HEK293T (cell line): ENCODE data around the gene GPRC5D.

Source experiments
- ELF4 ChIP-seq: fragments of 450-650 bp; IDR thresholded peaks from 2 replicates; pipeline ENCODE4 v1.6.1; 2017; ENCODE audit warnings: antibody characterized with exemption
- FOXK2 ChIP-seq: fragments of 450-650 bp; IDR thresholded peaks from 2 replicates; pipeline ENCODE4 v1.6.1; 2016; ENCODE audit warnings: mild to moderate bottlenecking
- FOXM1 ChIP-seq: fragments of 450-650 bp; IDR thresholded peaks from 2 replicates; pipeline ENCODE4 v1.6.1; 2017; ENCODE audit warnings: mild to moderate bottlenecking, borderline replicate concordance
- HDGF ChIP-seq: fragments of 450-650 bp; IDR thresholded peaks from 2 replicates; pipeline ENCODE4 v1.6.1; 2017; ENCODE audit warnings: antibody characterized with exemption, borderline replicate concordance
- NFRKB ChIP-seq: fragments of 450-650 bp; IDR thresholded peaks from 2 replicates; pipeline ENCODE4 v1.6.1; 2016; ENCODE audit warnings: mild to moderate bottlenecking, moderate library complexity
- SP1 ChIP-seq: fragments of 450-650 bp; IDR thresholded peaks from 2 replicates; pipeline ENCODE4 v1.6.1; 2017
- ZNF384 ChIP-seq: fragments of 450-650 bp; IDR thresholded peaks from 2 replicates; pipeline ENCODE4 v1.6.1; 2016

GRCh38 chr12:12990700-12991468 is 38.9 kb upstream of the GPRC5D start:
- TF ChIP-seq NFRKB = no peak
- TF ChIP-seq ELF4 = no peak
- no peak for TF ChIP-seq FOXK2
- no peak for TF ChIP-seq SP1
- TF ChIP-seq ZNF384 = no peak
- TF ChIP-seq HDGF = no peak
- TF ChIP-seq FOXM1 = no peak
